Astrocyte (in vitro differentiated cells and primary cell): ENCODE measurements around the gene DGKB. TPM values are rescaled to one million over a fixed set of nuclear protein-coding genes. Genes with fewer than 3 reads are reported as not detected.

Source experiments
- DNase-seq: peaks from one replicate; pipeline ENCODE4 v3.0.0-alpha.2; 2010; ENCODE audit warnings: low read depth
- FAIRE-seq: peaks from 2 replicates; lab custom pipeline; 2011; peaks lifted over from hg19 to GRCh38; lab: Jason Lieb, UNC
- H2AFZ ChIP-seq: 2 replicates; pipeline ENCODE4 v1.6.0; 2012; ENCODE audit warnings: low read depth, low read length, inconsistent platforms
- H3K27ac ChIP-seq: 2 replicates; pipeline ENCODE4 v1.5.1; 2011; ENCODE audit warnings: low read depth, low read length, inconsistent platforms
- H3K27me3 ChIP-seq: 2 replicates; pipeline ENCODE4 v1.6.0; 2011; ENCODE audit warnings: low read length, inconsistent platforms; ENCODE audit not compliant: insufficient read depth
- H3K36me3 ChIP-seq: 2 replicates; pipeline ENCODE4 v1.5.1; 2011; ENCODE audit warnings: low read length, inconsistent platforms; ENCODE audit not compliant: insufficient read depth
- H3K4me1 ChIP-seq: 2 replicates; pipeline ENCODE4 v1.5.1; 2011; ENCODE audit warnings: low read length, inconsistent platforms; ENCODE audit not compliant: insufficient read depth
- H3K4me2 ChIP-seq: 2 replicates; pipeline ENCODE4 v1.6.0; 2012; ENCODE audit warnings: low read length, inconsistent platforms
- H3K4me3 ChIP-seq: 2 replicates; pipeline ENCODE4 v1.5.1; 2011; ENCODE audit warnings: low read depth, mild to moderate bottlenecking, low read length, inconsistent platforms; ENCODE audit not compliant: insufficient read depth
- H3K79me2 ChIP-seq: 2 replicates; pipeline ENCODE4 v1.6.0; 2012; ENCODE audit warnings: mild to moderate bottlenecking, low read length, inconsistent platforms; ENCODE audit not compliant: insufficient read depth
- H3K9ac ChIP-seq: 2 replicates; pipeline ENCODE4 v1.6.0; 2012; ENCODE audit warnings: mild to moderate bottlenecking, low read length, inconsistent platforms
- H3K9me3 ChIP-seq: 2 replicates; pipeline ENCODE4 v1.5.1; 2012; ENCODE audit warnings: low read depth, mild to moderate bottlenecking, low read length, inconsistent platforms; ENCODE audit not compliant: insufficient read depth
- H4K20me1 ChIP-seq: 2 replicates; pipeline ENCODE4 v1.6.0; 2012; ENCODE audit warnings: low read length, inconsistent platforms; ENCODE audit not compliant: insufficient read depth
- H3K27ac Mint-ChIP-seq: one replicate; pipeline ENCODE4 v1.8.0; 2021; ENCODE audit warnings: mild to moderate bottlenecking, mixed read lengths; ENCODE audit not compliant: unreplicated experiment
- H3K27me3 Mint-ChIP-seq: one replicate; pipeline ENCODE4 v1.8.0; 2021; ENCODE audit warnings: low read depth, mixed read lengths; ENCODE audit not compliant: unreplicated experiment
- H3K36me3 Mint-ChIP-seq: one replicate; pipeline ENCODE4 v1.8.0; 2021; ENCODE audit warnings: low read depth, mixed read lengths; ENCODE audit not compliant: unreplicated experiment
- H3K4me1 Mint-ChIP-seq: one replicate; pipeline ENCODE4 v1.8.0; 2021; ENCODE audit warnings: low read depth, mixed read lengths; ENCODE audit not compliant: unreplicated experiment
- H3K4me3 Mint-ChIP-seq: one replicate; pipeline ENCODE4 v1.8.0; 2021; ENCODE audit warnings: mild to moderate bottlenecking, moderate library complexity, mixed read lengths; ENCODE audit not compliant: unreplicated experiment
- H3K9me3 Mint-ChIP-seq: one replicate; pipeline ENCODE4 v1.8.0; 2021; ENCODE audit warnings: mild to moderate bottlenecking, mixed read lengths; ENCODE audit not compliant: unreplicated experiment
- EZH2 ChIP-seq: IDR thresholded peaks from 2 replicates; pipeline ENCODE4 v1.6.1; 2012; ENCODE audit warnings: mild to moderate bottlenecking, low read length, inconsistent platforms; ENCODE audit not compliant: insufficient read depth
- total RNA-seq: library from RNA; stranded (reverse); gene quantifications from 2 replicates; pipeline ENCODE4 v1.2.1, GENCODE V29; 2021
- TF ChIP-seq, protein P1 (sequence below): IDR thresholded peaks from 2 replicates; pipeline ENCODE4 v1.5.1; 2011; ENCODE audit warnings: low read depth, mild to moderate bottlenecking, inconsistent platforms, low read length, moderate library complexity; ENCODE audit not compliant: insufficient read depth

The DGKB gene
- total RNA-seq, 1 donor from 2014 or later = 0.39 TPM

DNA sequence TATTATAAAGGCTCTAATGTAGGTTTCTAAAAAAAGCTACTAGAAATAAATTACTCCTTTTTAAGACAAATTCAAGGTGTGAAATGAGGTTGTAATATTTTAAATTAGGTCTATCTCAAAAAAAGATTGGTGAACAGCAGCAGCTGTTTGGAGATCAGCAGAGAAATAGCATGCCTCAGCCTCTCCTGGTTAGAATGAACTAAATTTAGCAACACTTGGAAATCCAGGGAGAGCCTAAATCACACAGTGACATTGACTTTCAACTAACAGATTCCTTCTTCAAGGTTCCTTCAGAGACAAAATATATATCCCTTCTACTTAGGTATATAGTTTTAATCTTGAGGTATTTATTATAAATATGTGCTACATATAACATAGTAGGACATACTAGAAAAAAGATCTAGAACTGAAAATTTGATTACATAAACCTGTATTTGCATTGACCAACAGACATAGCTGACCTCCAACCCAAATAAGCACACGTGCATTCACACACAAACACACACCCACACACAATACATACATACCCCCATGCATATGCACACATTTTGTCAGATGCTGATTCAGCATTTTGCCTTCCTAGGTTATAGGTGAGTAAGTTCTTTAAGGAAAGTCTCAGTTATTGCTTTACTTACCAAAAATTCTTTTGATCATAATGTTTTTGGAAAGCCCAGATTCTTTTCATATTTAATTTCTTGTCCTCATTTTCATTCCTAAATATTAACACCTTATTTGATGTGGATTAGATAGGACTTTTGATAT, 47.3 kb downstream of the DGKB start:
- Histone ChIP-seq H3K9ac (no peak overlapping the region), H3K4me1 (no peaks in the 10 kb centered on the region), H4K20me1 (no peaks in the 10 kb centered on the region), H2AFZ (no peak overlapping the region), H3K27me3 (no peaks in the 10 kb centered on the region), H3K4me2 (no peak overlapping the region), H3K4me3 (no peak overlapping the region), H3K9me3 (no peaks in the 10 kb centered on the region), H3K27ac (no peak overlapping the region), H3K79me2 (no peaks in the 10 kb centered on the region), H3K36me3 (no peaks in the 10 kb centered on the region)
- H3K36me3 Mint-ChIP-seq = no peaks in the 10 kb centered on the region
- no peaks in the 10 kb centered on the region for H3K9me3 Mint-ChIP-seq
- H3K27ac Mint-ChIP-seq = no peak overlapping the region
- no peak for DNase-seq
- FAIRE-seq = no peak
- H3K27me3 Mint-ChIP-seq = no peaks in the 10 kb centered on the region
- peaks cover 13% of the 10 kb centered on the region for H3K4me1 Mint-ChIP-seq
- no peak overlapping the region for H3K4me3 Mint-ChIP-seq
- TF ChIP-seq EZH2 = no peak
- TF ChIP-seq, protein P1, sequence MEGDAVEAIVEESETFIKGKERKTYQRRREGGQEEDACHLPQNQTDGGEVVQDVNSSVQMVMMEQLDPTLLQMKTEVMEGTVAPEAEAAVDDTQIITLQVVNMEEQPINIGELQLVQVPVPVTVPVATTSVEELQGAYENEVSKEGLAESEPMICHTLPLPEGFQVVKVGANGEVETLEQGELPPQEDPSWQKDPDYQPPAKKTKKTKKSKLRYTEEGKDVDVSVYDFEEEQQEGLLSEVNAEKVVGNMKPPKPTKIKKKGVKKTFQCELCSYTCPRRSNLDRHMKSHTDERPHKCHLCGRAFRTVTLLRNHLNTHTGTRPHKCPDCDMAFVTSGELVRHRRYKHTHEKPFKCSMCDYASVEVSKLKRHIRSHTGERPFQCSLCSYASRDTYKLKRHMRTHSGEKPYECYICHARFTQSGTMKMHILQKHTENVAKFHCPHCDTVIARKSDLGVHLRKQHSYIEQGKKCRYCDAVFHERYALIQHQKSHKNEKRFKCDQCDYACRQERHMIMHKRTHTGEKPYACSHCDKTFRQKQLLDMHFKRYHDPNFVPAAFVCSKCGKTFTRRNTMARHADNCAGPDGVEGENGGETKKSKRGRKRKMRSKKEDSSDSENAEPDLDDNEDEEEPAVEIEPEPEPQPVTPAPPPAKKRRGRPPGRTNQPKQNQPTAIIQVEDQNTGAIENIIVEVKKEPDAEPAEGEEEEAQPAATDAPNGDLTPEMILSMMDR = no peak

DNA sequence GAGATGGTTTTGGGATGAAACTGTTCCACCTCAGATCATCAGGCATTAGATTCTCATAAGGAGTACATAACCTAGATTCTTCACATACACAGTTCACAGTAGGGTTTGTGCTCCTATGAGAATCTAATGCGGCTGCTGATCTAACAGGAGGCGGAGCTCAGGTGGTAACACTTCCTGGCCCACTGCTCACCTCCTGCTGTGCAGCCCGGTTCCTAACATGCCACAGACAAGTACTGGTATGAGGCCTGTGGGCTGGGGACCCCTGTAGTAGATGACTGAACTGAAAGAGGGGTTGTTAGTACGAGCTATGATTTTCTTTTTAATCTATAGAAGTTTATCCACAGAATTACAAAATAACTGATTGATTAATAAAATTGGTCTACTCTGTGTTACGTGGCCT, 48.1 kb downstream of the DGKB start:
- Mint-ChIP-seq H3K27me3 (no peaks in the 10 kb centered on the region), H3K27ac (no peak overlapping the region), H3K9me3 (no peaks in the 10 kb centered on the region), H3K4me3 (no peak overlapping the region), H3K4me1 (peaks cover 18% of the 10 kb centered on the region), H3K36me3 (peaks cover 1% of the 10 kb centered on the region)
- H3K9ac ChIP-seq = no peak overlapping the region
- no peaks in the 10 kb centered on the region for H3K4me1 ChIP-seq
- no peak for DNase-seq
- H3K9me3 ChIP-seq = no peaks in the 10 kb centered on the region
- no peak overlapping the region for H3K4me2 ChIP-seq
- no peaks in the 10 kb centered on the region for H3K27me3 ChIP-seq
- H4K20me1 ChIP-seq = no peaks in the 10 kb centered on the region
- H3K27ac ChIP-seq = no peak overlapping the region
- H2AFZ ChIP-seq = no peak overlapping the region
- TF ChIP-seq, protein P1 = no peak
- no peak for TF ChIP-seq EZH2
- FAIRE-seq = no peak
- no peak overlapping the region for H3K4me3 ChIP-seq
- H3K79me2 ChIP-seq = no peaks in the 10 kb centered on the region
- H3K36me3 ChIP-seq = no peaks in the 10 kb centered on the region

DNA sequence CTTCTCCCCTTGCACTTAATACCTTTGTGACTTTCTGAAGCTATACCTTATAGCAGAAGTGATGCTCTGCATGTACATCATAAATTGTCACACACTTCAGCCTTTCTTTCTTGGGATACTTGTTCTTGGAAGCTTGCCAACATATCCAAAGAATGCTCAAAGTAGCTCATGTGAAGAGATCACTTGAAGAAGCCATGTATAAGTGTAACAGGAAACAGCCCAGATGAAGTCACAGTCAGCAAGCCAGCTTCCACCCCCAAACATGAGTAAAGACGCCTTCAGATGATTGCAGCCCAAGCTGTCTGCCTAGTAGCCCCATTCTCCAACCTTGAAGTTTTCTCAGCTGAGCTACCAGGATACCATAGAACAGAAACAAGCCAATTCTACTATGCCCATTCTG, 50.9 kb downstream of the DGKB start:
- H3K27ac ChIP-seq = no peak overlapping the region
- DNase-seq = no peak
- no peak overlapping the region for H2AFZ ChIP-seq
- H3K9me3 Mint-ChIP-seq = no peaks in the 10 kb centered on the region
- no peak overlapping the region for H3K9ac ChIP-seq
- H3K9me3 ChIP-seq = no peaks in the 10 kb centered on the region
- no peak overlapping the region for H3K4me3 ChIP-seq
- H3K27me3 Mint-ChIP-seq = no peaks in the 10 kb centered on the region
- TF ChIP-seq, protein P1 = no peak
- no peak for TF ChIP-seq EZH2
- no peaks in the 10 kb centered on the region for H3K79me2 ChIP-seq
- H3K4me1 ChIP-seq = no peaks in the 10 kb centered on the region
- H4K20me1 ChIP-seq = no peaks in the 10 kb centered on the region
- H3K27me3 ChIP-seq = no peaks in the 10 kb centered on the region
- no peaks in the 10 kb centered on the region for H3K36me3 ChIP-seq
- peaks cover 1% of the 10 kb centered on the region for H3K36me3 Mint-ChIP-seq
- FAIRE-seq = no peak
- peaks cover 18% of the 10 kb centered on the region for H3K4me1 Mint-ChIP-seq
- no peak overlapping the region for H3K4me3 Mint-ChIP-seq
- H3K27ac Mint-ChIP-seq = no peak overlapping the region
- H3K4me2 ChIP-seq = no peak overlapping the region
